Measurements from ENCODE around the gene SMPD2. TPM values are rescaled to one million over a fixed set of nuclear protein-coding genes. Genes with fewer than 3 reads are reported as not detected.

SMPD2 gene
- total and polyA plus RNA-seq, 2 experiments from 2014 or later, result 11.1 to 12.5 TPM

DNA sequence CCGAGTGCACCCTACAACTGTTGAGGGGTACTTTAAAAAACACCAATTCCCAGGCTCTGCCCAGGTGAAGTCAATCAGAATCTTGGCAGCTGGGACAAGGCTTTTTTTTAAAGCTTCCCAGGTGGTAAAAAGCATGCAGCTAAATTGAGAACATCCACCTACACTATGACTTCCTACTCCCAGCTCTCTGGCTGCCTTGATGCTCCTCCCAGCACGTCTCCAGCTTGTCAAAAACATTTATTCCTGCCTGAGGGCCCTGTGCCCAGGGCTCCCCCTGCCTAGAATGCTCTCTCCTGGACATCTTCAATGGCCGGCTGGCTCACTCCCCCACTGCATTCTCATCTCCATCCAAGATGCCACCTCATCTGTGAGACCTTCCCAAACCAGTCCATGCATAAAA, 32.6 kb downstream of the SMPD2 start:
- Histone ChIP-seq H3K4me3 (no peak overlapping the region), H3K9me3 (ENCODE audit: low read depth) (no peaks in the 10 kb centered on the region), H3K4me1 (ENCODE audit: low read depth) (no peaks in the 10 kb centered on the region), H3K36me3 (peaks cover 14% of the 10 kb centered on the region), H3K27ac (no peak overlapping the region), H3K27me3 (no peaks in the 10 kb centered on the region)
- no peak for TF ChIP-seq CTCF (IDR thresholded peaks at IDR 0.05; ENCODE audit: low read depth, low read length)
- DNase-seq (ENCODE audit: low read depth in 1 of 2, low spot score in 1 of 2), result no peak

DNA sequence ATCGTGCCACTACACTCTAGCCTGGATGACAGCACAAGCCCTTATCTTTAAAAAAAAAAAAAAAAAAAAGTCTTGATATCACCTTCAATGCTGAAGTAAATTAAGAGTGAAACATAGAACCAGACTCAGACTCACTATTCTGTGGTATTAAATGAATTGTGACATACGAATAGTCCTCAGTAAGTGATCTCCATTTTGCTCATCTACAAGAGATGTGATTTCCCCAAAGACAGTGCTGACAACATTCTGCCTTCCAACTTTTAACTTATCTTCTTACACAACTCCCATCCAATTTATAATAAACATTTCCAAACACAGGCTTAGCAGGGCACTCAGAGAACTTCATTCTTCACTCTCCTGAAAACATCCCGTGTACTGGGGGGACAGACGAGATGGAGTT, 34.5 kb downstream of the SMPD2 start:
- H3K4me3 ChIP-seq, result no peak overlapping the region
- no peaks in the 10 kb centered on the region for H3K27me3 ChIP-seq
- peaks cover 2% of the 10 kb centered on the region for H3K4me1 ChIP-seq (ENCODE audit: low read depth)
- no peaks in the 10 kb centered on the region for H3K9me3 ChIP-seq (ENCODE audit: low read depth)
- no peak overlapping the region for H3K27ac ChIP-seq
- TF ChIP-seq CTCF (IDR thresholded peaks at IDR 0.05; ENCODE audit: low read depth, low read length), result no peak
- DNase-seq (ENCODE audit: low read depth in 1 of 2, low spot score in 1 of 2), result no peak
- H3K36me3 ChIP-seq, result peaks cover 14% of the 10 kb centered on the region

GRCh38 chr6:109475625-109476024, 35.1 kb downstream of the SMPD2 start:
- Histone ChIP-seq H3K27ac (no peak overlapping the region), H3K27me3 (no peaks in the 10 kb centered on the region), H3K4me1 (ENCODE audit: low read depth) (peaks cover 6% of the 10 kb centered on the region), H3K9me3 (ENCODE audit: low read depth) (no peaks in the 10 kb centered on the region), H3K36me3 (peaks cover 14% of the 10 kb centered on the region), H3K4me3 (no peak overlapping the region)
- DNase-seq (ENCODE audit: low read depth in 1 of 2, low spot score in 1 of 2), result no peak
- TF ChIP-seq CTCF (IDR thresholded peaks at IDR 0.05; ENCODE audit: low read depth, low read length), result no peak

- Histone ChIP-seq H3K27ac (no peak overlapping the region), H3K4me3 (no peak overlapping the region), H3K36me3 (peaks cover 14% of the 10 kb centered on the region), H3K4me1 (ENCODE audit: low read depth) (peaks cover 6% of the 10 kb centered on the region), H3K9me3 (ENCODE audit: low read depth) (no peaks in the 10 kb centered on the region), H3K27me3 (no peaks in the 10 kb centered on the region)
- no peak for DNase-seq (ENCODE audit: low read depth in 1 of 2, low spot score in 1 of 2)
- TF ChIP-seq CTCF (IDR thresholded peaks at IDR 0.05; ENCODE audit: low read depth, low read length), result no peak
Observed at GRCh38 chr6:109477184-109477583, 36.7 kb downstream of the SMPD2 start.

- Histone ChIP-seq H3K27me3 (no peaks in the 10 kb centered on the region), H3K36me3 (peaks cover 14% of the 10 kb centered on the region), H3K27ac (no peak overlapping the region), H3K9me3 (ENCODE audit: low read depth) (no peaks in the 10 kb centered on the region), H3K4me1 (ENCODE audit: low read depth) (peaks cover 6% of the 10 kb centered on the region), H3K4me3 (no peak overlapping the region)
- DNase-seq (ENCODE audit: low read depth in 1 of 2, low spot score in 1 of 2), result no peak
- TF ChIP-seq CTCF (IDR thresholded peaks at IDR 0.05; ENCODE audit: low read depth, low read length), result no peak
Observed at GRCh38 chr6:109477725-109478124, 37.2 kb downstream of the SMPD2 start.
